Trophoblast cell (in vitro differentiated cells and primary cell): Measurements from ENCODE around the gene MAP4K3.

Experiments
- DNase-seq, 2 donors: peaks; one replicate each; pipeline ENCODE4 v3.0.0-alpha.2; 2016
- H2AFZ ChIP-seq: 2 replicates; pipeline ENCODE4 v1.6.1; 2013; ENCODE audit warnings: low read length, moderate library complexity, mild to moderate bottlenecking; ENCODE audit not compliant: insufficient read depth, poor library complexity
- H2AK5ac ChIP-seq: 2 replicates; pipeline ENCODE4 v1.6.1; 2013; ENCODE audit warnings: mild to moderate bottlenecking, low read length
- H2BK120ac ChIP-seq: 2 replicates; pipeline ENCODE4 v1.6.1; 2013; ENCODE audit warnings: low read length, mild to moderate bottlenecking, moderate library complexity; ENCODE audit not compliant: insufficient read depth, poor library complexity
- H2BK12ac ChIP-seq: 2 replicates; pipeline ENCODE4 v1.6.1; 2013; ENCODE audit warnings: mild to moderate bottlenecking, low read length, moderate library complexity
- H2BK5ac ChIP-seq: 2 replicates; pipeline ENCODE4 v1.6.1; 2013; ENCODE audit warnings: low read length, low read depth, moderate library complexity, mild to moderate bottlenecking; ENCODE audit not compliant: poor library complexity
- H3K14ac ChIP-seq: 2 replicates; pipeline ENCODE4 v1.6.1; 2013; ENCODE audit warnings: mild to moderate bottlenecking, low read length
- H3K18ac ChIP-seq: 2 replicates; pipeline ENCODE4 v1.6.1; 2013; ENCODE audit warnings: mild to moderate bottlenecking, low read length
- H3K23ac ChIP-seq: 2 replicates; pipeline ENCODE4 v1.6.1; 2013; ENCODE audit warnings: low read length
- H3K27ac ChIP-seq: 2 replicates; pipeline ENCODE4 v1.5.1; 2013; ENCODE audit warnings: low read depth, mild to moderate bottlenecking, inconsistent platforms, low read length, moderate library complexity
- H3K27me3 ChIP-seq: 2 replicates; pipeline ENCODE4 v1.6.1; 2013; ENCODE audit warnings: inconsistent platforms, mild to moderate bottlenecking, low read length, moderate library complexity; ENCODE audit not compliant: insufficient read depth
- H3K36me3 ChIP-seq, 2 experiments: 1 replicate in 1 of 2; 2 replicates in 1 of 2; pipeline ENCODE4 v1.6.1; 2013; ENCODE audit warnings: low read length in 2 of 2, mild to moderate bottlenecking in 2 of 2, moderate library complexity in 1 of 2; ENCODE audit not compliant: insufficient read depth in 2 of 2, control insufficient read depth in 1 of 2
- H3K4ac ChIP-seq: 2 replicates; pipeline ENCODE4 v1.6.1; 2013; ENCODE audit warnings: low read depth, mild to moderate bottlenecking, low read length, moderate library complexity
- H3K4me1 ChIP-seq, 2 experiments: 1 replicate in 1 of 2; 2 replicates in 1 of 2; pipeline ENCODE4 v1.6.1; 2013; ENCODE audit warnings: low read length in 2 of 2, mild to moderate bottlenecking in 2 of 2, moderate library complexity in 1 of 2; ENCODE audit not compliant: insufficient read depth in 2 of 2, control insufficient read depth in 1 of 2
- H3K4me2 ChIP-seq: 2 replicates; pipeline ENCODE4 v1.6.1; 2013; ENCODE audit warnings: inconsistent platforms, mild to moderate bottlenecking, low read length, moderate library complexity
- H3K4me3 ChIP-seq: 2 replicates; pipeline ENCODE4 v1.5.1; 2013; ENCODE audit warnings: mild to moderate bottlenecking, low read depth, low read length, inconsistent platforms
- H3K79me1 ChIP-seq: one replicate; pipeline ENCODE4 v1.6.1; 2013; ENCODE audit warnings: low read length
- H3K79me2 ChIP-seq: 2 replicates; pipeline ENCODE4 v1.6.1; 2013; ENCODE audit warnings: low read length, mild to moderate bottlenecking; ENCODE audit not compliant: control insufficient read depth, insufficient read depth, poor library complexity
- H3K9ac ChIP-seq: 2 replicates; pipeline ENCODE4 v1.6.1; 2013; ENCODE audit warnings: mild to moderate bottlenecking, low read length
- H3K9me3 ChIP-seq: 2 replicates; pipeline ENCODE4 v1.6.1; 2013; ENCODE audit warnings: low read depth, mild to moderate bottlenecking, control low read depth, inconsistent platforms, low read length; ENCODE audit not compliant: insufficient read depth
- H4K12ac ChIP-seq: 2 replicates; pipeline ENCODE4 v1.6.1; 2013; ENCODE audit warnings: low read depth, mild to moderate bottlenecking, low read length, moderate library complexity
- H4K8ac ChIP-seq: 2 replicates; pipeline ENCODE4 v1.6.1; 2013; ENCODE audit warnings: low read depth, mild to moderate bottlenecking, low read length, moderate library complexity
- H4K91ac ChIP-seq: one replicate; pipeline ENCODE4 v1.6.1; 2013; ENCODE audit warnings: low read depth, mild to moderate bottlenecking, low read length, moderate library complexity
- WGBS: extraction: QIAGEN DNeasy Blood & Tissue Kit; methylation state at CpG from one replicate; pipeline ENCODE4 v1.1.7; 2013; ENCODE audit warnings: missing lambda C conversion rate; ENCODE audit not compliant: insufficient read length, insufficient coverage; ENCODE audit errors: extremely low coverage; 5-methylcytosine and 5-hydroxymethylcytosine counted together

MAP4K3 gene

GRCh38 chr2:39431592-39432316, 5.3 kb downstream of the MAP4K3 start:
- WGBS = no CpG with 5 or more reads among the region's 3 CpGs
- H4K12ac ChIP-seq = no peak overlapping the region
- no peaks in the 10 kb centered on the region for H3K36me3 ChIP-seq
- no peak overlapping the region for H2BK5ac ChIP-seq
- H2AFZ ChIP-seq = no peak overlapping the region
- no peak overlapping the region for H3K14ac ChIP-seq
- H3K4me1 ChIP-seq = peaks cover 0 to 5% of the 10 kb centered on the region in 2 experiments
- peaks cover 6% of the 10 kb centered on the region for H3K79me1 ChIP-seq
- H2BK120ac ChIP-seq = no peak overlapping the region
- no peak overlapping the region for H4K91ac ChIP-seq
- no peak overlapping the region for H3K4ac ChIP-seq
- H3K79me2 ChIP-seq = peaks cover 12% of the 10 kb centered on the region
- peak in 1 of 2 donors; percentile 51 for DNase-seq
- no peak overlapping the region for H4K8ac ChIP-seq
- no peak overlapping the region for H3K18ac ChIP-seq
- H2AK5ac ChIP-seq = no peak overlapping the region
- H3K27me3 ChIP-seq = no peaks in the 10 kb centered on the region
- H2BK12ac ChIP-seq = no peak overlapping the region
- H3K9ac ChIP-seq = no peak overlapping the region
- no peaks in the 10 kb centered on the region for H3K9me3 ChIP-seq
- H3K27ac ChIP-seq = peak overlapping the region; percentile 10
- no peak overlapping the region for H3K4me3 ChIP-seq
- no peak overlapping the region for H3K23ac ChIP-seq
- peak overlapping the region; percentile 46 for H3K4me2 ChIP-seq

- WGBS = no CpG with 5 or more reads among the region's 1 CpG
- H3K27me3 ChIP-seq = no peaks in the 10 kb centered on the region
These were observed 7.3 kb downstream of the MAP4K3 start for GRCh38 chr2:39429746-39430145.

GRCh38 chr2:39424951-39425350, 12.1 kb downstream of the MAP4K3 start:
- Histone ChIP-seq H2BK120ac (no peak overlapping the region), H3K79me2 (no peaks in the 10 kb centered on the region), H3K4me3 (no peak overlapping the region), H2BK12ac (no peak overlapping the region), H3K36me3 (no peaks in the 10 kb centered on the region), H3K79me1 (no peaks in the 10 kb centered on the region), H3K4me1 (no peaks in the 10 kb centered on the region), H2AFZ (no peak overlapping the region), H3K9me3 (no peaks in the 10 kb centered on the region), H3K27ac (no peak overlapping the region), H2AK5ac (no peak overlapping the region), H3K4me2 (no peak overlapping the region), H3K23ac (no peak overlapping the region), H3K4ac (no peak overlapping the region), H3K9ac (no peak overlapping the region), H3K18ac (no peak overlapping the region), H2BK5ac (no peak overlapping the region), H3K14ac (no peak overlapping the region), H4K91ac (no peak overlapping the region), H4K12ac (no peak overlapping the region), H4K8ac (no peak overlapping the region), H3K27me3 (no peaks in the 10 kb centered on the region)
- DNase-seq = no peak
- no CpG with 5 or more reads among the region's 1 CpG for WGBS

More at GRCh38 chr2:39429746-39430145, 7.3 kb downstream of the MAP4K3 start:
- no peak overlapping the region for H2BK5ac ChIP-seq
- peaks cover 1% of the 10 kb centered on the region for H3K79me2 ChIP-seq
- no peak overlapping the region for H2AFZ ChIP-seq
- H3K27ac ChIP-seq = no peak overlapping the region
- DNase-seq = no peak
- peaks cover 0 to 5% of the 10 kb centered on the region in 2 experiments for H3K4me1 ChIP-seq
- H2BK12ac ChIP-seq = no peak overlapping the region
- no peaks in the 10 kb centered on the region for H3K79me1 ChIP-seq
- no peak overlapping the region for H3K9ac ChIP-seq
- no peak overlapping the region for H4K8ac ChIP-seq
- H3K14ac ChIP-seq = no peak overlapping the region
- no peak overlapping the region for H2AK5ac ChIP-seq
- H3K4me2 ChIP-seq = no peak overlapping the region
- H3K36me3 ChIP-seq = no peaks in the 10 kb centered on the region
- H3K23ac ChIP-seq = no peak overlapping the region
- H3K9me3 ChIP-seq = no peaks in the 10 kb centered on the region
- H4K12ac ChIP-seq = no peak overlapping the region
- H3K4ac ChIP-seq = no peak overlapping the region
- no peak overlapping the region for H3K18ac ChIP-seq
- no peak overlapping the region for H4K91ac ChIP-seq
- H2BK120ac ChIP-seq = no peak overlapping the region
- H3K4me3 ChIP-seq = no peak overlapping the region

GRCh38 chr2:39422700-39423099, 14.4 kb downstream of the MAP4K3 start:
- Histone ChIP-seq H2BK120ac (no peak overlapping the region), H3K14ac (no peak overlapping the region), H3K79me2 (no peaks in the 10 kb centered on the region), H2BK12ac (no peak overlapping the region), H4K91ac (no peak overlapping the region), H3K4me2 (no peak overlapping the region), H3K36me3 (no peaks in the 10 kb centered on the region), H3K4me3 (no peak overlapping the region), H4K8ac (no peak overlapping the region), H3K9ac (no peak overlapping the region), H4K12ac (no peak overlapping the region), H3K23ac (no peak overlapping the region), H2AFZ (no peak overlapping the region), H3K79me1 (no peaks in the 10 kb centered on the region), H2BK5ac (no peak overlapping the region), H3K4me1 (no peaks in the 10 kb centered on the region), H3K4ac (no peak overlapping the region), H3K18ac (no peak overlapping the region), H2AK5ac (no peak overlapping the region), H3K27me3 (no peaks in the 10 kb centered on the region), H3K27ac (no peak overlapping the region), H3K9me3 (no peaks in the 10 kb centered on the region)
- DNase-seq = no peak
- WGBS = no CpG with 5 or more reads among the region's 1 CpG
